ENCODE measurements around the gene SLX1B.
"Not testable (repeated sequence)": the region's sequence is repeated elsewhere in the genome, so short reads cannot be mapped to it uniquely, and the experiment has no call there.

SLX1B gene
- total RNA-seq = 0 reads per million in 4 experiments

DNA sequence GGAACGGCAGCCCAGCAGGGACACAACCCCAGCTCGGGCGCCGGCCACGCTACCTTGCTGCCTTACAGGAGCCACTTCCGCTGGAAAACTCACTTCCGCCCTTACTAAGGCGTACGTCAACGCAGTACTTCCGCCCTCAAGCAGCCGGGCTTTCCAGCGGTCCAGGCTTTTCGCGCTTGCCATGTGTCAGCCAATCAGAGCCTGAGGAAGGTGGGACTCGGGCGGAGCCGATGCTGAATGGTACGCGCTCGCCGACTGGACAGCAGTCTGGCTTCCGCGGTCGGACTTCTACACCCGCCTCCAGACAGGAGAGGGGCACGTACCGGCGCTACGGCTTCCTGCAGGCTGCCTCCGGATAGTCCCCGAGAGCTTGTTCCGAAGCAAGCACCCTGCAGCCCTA is at the start of gene SLX1B, which contains the start of gene BOLA2:
Gene SLX1B (plus strand): TSS at position 265 of the 400 bp plus-strand sequence.
Gene BOLA2 (minus strand): TSS at position 83 of the 400 bp plus-strand sequence. CDS start 98 bp downstream, outside the sequence.
- DNase-seq = not testable (repeated sequence)

DNA sequence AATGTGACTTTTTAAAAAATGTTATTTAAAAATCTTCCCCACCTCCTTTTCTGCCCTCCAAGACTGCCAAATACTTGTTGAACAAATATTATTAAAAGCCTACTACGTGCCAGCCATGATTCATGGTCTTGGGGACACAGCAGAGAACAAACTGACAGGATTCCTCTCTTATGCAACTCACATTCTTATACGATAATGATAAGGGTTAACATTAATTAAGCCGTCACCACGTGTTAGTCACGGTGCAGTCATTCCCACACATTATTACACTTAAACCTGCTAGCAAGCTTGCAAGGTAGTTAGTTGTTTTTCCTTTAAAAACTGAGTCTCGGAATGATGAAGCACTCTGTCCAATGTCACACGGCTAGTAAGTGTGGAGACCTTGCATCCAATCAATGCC is 49.1 kb upstream of the SLX1B start:
- DNase-seq = not testable (repeated sequence)

DNA sequence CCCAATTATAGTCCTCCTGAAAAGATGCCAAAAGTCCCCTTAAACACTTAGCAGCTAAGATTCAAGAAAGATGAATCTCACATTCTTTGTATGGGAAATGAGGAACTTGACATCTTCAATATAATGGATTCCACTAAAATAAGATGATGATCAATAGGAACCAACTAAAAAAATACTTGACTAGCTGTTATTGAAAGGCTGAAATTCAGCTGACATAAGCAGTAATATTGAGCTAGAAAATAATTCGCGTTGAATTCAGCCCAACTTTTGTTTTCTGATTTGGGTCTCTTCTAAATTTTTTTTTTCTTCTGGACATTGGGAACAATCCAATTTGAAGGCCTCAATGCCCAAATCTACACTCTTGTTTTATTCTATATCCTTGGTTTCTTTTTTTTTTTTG is 30.7 kb upstream of the SLX1B start:
- DNase-seq = not testable (repeated sequence)

DNA sequence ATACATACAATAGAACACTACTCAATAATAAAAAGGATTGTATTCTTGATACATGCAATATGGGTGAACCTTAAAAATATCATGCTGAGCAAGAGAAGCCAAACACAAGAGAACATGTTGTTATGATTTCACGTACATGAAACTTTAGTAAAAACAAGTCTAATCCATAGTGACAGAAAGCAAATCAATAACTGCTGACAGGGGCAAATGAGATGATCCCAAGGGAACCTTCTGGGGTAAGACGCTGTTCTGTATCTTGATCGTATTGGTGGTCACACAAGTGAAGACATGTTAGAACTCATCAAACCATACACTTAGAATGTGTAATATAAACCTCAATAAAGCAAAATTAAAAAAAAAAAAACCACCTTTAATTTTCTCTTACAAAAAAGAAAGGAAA is 28.9 kb upstream of the SLX1B start:
- not testable (repeated sequence) for DNase-seq

DNA sequence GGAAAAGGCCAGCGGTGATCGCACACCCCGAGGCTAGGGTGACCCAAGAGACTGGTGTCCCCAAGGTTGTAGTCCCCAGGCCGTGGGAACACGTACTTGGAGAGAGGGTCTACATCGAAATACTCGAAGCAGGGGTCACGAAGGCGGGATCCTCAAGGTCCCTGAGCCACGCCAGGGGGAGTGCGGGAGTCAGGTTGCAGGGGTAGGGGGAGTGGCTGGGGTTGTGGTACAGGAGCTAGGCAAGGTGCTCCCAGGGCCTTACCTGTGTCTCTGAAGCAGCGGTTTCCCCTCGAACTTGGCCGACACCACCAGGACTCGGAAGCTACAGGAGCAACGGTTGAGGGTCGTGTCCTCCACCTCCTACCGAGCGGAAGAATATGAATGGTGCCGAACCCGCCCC is 579 bp upstream of the SLX1B start:
- DNase-seq = not testable (repeated sequence)

DNA sequence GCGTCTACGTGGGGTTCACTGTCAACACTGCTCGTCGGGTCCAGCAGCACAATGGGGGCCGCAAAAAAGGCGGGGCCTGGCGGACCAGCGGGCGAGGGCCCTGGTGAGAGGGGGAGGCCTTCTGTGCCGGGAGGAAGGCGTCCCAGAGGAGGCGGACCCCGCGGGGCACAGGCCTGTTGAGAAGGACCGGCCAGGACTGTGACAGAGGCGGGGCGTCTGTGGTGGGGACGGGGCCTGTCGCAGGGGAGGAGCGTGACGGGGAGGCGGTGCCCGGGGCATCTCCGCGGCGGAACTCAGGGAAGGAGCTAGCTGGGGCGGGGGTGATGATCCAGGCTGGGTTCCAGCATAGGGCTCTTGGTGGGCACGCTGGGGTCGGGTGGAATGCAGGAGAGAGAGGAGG is 495 bp downstream of the SLX1B start:
- DNase-seq = not testable (repeated sequence)

DNA sequence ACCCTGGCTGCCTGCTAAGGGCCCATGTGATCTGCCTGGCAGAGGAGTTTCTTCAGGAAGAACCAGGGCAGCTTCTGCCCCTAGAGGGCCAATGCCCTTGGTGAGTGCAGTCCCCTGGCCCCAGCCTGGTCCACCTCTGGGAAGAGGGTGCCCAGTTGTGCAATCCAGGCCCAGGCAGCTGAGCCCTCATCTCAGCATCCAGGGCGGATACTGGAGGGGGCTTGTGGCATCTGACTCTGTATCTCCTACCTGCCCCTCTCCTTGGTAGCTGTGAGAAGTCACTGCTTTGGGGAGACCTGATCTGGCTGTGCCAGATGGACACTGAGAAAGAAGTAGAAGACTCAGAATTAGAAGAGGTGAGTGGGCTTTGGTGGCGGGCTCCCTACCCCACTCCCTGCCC is 3.3 kb downstream of the SLX1B start:
- not testable (repeated sequence) for DNase-seq

DNA sequence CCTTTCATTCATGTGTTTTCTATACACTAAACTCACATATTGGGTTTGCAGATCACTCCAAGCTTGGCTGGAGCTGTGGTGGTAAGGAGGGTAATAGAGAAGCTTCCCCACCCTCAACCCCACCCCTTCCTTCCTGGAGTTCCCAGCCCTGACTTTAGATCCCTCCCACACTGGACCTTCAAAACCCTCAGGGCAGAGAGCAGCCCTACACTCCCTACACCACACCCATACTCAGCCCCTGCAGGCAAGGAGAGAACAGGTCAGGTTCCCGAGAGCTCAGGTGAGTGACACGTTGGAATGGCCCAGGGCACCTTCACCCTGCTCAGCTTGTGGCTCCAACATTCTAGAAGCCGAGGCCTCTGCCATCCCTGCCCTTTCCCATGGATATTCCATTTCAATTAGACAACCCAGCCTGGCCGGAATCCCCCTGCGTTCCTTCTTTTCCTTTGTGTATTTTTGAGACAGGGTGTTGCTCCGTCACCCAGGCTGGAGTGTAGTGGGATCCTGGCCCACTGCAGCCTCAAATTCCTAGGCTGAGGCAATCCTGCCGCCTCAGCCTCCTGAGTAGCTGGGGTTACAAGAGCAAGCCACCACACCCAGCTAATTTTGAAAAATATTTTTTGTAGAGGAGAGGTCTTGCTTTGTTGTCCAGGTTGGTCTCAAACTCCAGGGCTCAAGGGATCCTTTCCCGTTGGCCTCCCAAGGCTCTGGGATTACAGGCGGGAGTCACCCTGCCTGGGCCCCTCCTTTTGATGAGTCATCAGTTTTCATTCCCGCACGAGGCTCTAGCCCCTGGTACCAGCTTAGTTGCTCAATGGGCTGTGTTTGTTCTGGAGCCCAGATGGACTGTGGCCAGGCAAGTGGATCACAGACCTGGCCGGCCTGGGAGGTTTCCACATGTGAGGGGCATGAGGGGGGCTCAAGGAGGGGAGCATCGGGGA is 5.6 kb downstream of the SLX1B start, which contains the start of gene SULT1A4:
Gene SULT1A4 (plus strand): TSS at position 208 of the 941 bp plus-strand sequence. CDS start 1,473 bp downstream, outside the sequence.
- not testable (repeated sequence) for DNase-seq

DNA sequence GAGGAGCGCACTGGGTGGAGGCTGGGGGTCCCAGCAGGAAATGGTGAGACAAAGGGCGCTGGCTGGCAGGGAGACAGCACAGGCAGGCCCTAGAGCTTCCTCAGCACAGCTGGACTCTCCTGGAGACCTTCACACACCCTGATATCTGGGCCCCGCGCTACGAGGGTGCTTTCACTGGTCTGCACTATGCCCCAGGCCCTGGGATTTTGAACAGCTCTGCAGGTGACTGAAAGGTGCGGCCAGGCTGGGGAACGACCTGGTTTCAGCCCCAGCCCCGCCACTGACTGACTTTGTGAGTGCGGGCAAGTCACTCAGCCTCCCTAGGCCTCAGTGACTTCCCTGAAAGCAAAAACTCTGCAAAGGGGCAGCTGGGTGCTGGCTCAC is 6.3 kb downstream of the SLX1B start:
- not testable (repeated sequence) for DNase-seq

DNA sequence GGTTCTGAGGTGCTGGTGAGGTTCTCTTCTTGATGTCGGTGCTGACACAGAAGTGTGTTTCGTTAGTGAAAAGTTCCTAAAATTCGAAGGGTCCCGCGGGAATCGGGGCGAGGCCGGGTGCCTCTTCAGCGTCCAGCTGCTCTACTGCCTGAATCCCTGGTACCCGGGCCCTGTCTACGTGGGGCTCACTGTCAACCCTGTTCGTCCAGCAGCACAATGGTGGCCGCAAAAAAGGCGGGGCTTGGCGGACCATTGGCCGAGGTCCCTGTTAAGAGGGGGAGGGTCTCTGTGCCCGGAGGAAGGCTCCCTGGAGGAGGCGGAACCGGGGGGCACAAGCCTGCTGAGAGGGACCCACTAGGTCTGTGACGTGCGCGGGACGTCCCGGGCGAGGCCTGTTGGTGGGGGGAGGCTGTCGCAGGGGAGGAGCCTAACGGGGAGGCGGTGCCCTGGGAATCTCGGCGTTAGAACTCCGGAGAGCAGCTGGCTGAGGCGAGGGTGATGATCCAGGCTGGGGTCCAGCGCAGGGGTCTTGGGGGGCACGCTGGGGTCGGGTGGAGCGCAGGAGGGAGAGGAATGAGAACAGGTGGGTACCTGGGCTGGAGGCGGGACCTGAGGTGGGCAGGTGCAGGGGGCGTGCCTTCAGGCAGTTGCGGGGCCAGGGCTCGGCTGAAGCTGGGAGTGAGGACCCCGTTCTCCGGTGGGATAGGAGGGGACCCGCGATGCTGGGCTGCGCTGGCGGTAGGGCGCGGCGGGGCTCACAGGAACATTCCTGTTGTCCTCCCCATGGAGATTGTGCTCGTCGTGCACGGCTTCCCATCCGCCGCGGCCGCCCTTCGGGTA is 11.9 kb downstream of the SLX1B start:
- DNase-seq = not testable (repeated sequence)

DNA sequence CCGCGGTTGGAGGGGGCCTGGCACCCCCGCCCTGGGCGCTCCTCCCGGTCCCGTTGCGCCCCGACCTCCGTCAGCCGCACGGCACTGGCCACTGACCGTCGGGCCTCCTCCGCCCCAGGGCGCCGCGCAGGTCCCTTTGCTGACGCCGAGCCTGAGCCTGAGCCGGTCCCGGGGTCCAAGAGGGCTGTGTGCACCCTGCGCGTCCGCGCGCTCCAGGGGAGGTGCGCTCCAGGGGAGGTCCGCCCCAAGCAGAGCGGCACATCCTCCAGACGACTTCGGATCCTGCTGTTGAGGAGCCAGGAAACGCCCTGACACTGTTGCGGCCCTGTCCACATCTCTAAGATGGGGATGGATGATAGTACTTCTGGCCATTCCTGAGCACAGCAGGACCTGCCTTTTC is 12.6 kb downstream of the SLX1B start:
- not testable (repeated sequence) for DNase-seq

DNA sequence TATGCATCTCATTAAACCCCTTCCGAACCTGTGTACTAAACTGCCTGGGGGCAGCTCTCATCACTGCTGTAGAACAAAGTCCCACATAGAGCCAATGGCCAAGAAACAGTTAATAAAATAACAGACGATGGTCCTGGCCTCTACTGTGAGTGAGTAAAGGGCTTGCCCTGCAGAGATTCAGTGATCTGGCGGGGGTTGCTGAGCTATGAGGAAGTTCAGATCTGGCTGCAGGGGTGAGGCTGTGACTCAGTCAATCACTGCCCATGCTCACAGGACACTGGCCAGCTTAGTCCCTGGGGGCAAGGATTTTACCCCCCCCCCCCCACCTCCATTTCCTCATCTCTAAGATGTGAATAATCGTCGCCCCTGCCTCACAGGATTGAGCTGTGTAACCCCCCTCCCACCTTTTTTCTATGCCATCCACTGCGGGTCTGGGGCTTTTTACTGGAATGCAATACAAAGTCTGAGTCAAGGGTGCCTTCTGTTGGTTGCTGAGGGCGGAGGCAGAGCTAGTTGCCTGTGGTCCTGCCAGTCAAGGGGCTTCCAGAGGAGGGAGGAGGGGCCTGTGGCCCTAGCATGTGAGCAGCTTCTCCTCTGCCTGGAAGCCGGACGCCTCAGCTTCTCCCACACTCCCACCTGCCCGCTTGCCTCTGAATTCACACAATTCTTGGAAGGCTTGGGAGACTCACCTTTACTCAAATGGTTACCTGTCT is 13.5 kb downstream of the SLX1B start:
- DNase-seq = not testable (repeated sequence)

DNA sequence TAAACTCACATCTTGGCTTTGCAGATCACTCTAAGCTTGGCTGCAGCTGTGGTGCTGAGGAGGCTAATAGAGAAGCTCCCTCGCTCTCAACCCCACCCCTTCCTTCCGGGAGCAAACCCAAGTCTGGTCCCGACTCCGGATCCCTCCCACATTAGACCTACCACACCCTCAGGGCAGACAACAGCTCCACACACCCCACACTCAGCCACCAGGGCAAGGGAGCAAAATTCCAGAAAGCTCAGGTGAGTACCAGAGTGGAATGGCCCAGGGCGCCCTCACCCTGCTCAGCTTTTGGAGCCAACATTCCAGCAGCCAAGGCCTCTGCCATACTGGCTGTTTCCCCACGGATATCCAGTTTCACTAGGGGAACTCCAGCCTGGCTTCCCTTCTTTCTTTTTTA is 15.3 kb downstream of the SLX1B start:
- not testable (repeated sequence) for DNase-seq

DNA sequence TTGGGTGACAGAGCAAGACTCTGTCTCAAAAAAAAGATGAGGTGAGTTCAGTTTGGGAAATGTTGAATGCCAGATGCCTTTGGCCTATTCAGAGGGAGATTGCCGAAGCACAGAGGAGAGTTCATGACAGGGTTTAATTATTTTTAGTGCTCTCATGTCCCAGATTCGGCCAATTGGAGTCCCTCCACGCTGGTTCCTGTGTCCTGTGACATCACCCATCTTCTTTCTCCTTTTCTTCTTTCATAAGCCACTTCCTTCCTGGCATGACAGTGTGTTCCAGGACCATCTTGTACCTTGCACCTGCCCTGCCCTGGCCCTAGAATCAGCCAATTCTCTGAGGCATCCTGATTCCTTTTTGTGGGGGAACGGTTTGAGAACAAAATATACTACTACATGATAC is 17.7 kb downstream of the SLX1B start:
- DNase-seq = not testable (repeated sequence)

DNA sequence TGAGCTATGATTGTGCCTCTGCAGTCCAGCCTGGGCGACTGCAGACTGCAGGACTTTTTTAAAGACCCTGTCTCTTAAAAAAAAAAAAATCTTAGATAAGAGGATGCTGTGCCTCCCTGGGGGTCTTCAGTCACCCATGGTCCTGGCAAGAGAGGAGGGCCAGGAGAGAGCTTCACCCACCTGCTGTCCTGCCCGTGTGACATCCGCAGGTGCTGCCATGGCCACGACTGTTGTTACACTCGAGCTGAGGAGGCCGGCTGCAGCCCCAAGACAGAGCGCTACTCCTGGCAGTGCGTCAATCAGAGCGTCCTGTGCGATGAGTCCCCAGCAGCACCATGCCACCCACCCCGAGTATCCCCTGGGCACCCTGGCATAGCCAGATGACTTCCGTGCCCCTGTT is 27.9 kb downstream of the SLX1B start:
- DNase-seq = not testable (repeated sequence)

DNA sequence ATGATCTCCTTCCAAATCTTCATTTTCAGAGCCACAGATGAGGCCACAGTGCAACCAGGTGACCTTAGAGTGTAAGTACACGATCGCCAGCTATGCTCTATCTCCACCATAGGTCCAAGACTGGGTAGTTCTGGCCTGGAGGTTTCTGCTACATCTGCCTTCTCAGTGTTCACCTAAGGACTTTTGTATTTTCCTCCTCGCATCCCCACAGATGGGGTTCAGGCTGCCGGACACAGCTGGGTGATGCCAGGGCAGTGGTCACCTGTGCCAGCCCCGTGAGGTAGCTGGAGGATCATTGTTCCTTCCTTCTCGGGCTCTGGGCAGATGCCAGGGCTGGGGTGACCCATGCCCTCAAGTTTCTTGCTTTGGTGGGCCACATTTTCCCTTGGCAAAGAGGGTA is 52.0 kb downstream of the SLX1B start, which contains the start of gene NPIPB12:
Gene NPIPB12 (minus strand): TSS at position 101 of the 400 bp plus-strand sequence.
- DNase-seq = not testable (repeated sequence)

All from effector CD8-positive, alpha-beta T cell (primary cell).